Measurements from ENCODE around the gene PHPT1. TPM values are rescaled to one million over a fixed set of nuclear protein-coding genes. Genes with fewer than 3 reads are reported as not detected.
A peak's percentile ranks its signal among the peaks of the same experiment; 100 is the strongest.

PHPT1 gene
- total RNA-seq, 4 donors from 2014 or later = 43.4 to 84.1 (median 53.9) TPM

DNA sequence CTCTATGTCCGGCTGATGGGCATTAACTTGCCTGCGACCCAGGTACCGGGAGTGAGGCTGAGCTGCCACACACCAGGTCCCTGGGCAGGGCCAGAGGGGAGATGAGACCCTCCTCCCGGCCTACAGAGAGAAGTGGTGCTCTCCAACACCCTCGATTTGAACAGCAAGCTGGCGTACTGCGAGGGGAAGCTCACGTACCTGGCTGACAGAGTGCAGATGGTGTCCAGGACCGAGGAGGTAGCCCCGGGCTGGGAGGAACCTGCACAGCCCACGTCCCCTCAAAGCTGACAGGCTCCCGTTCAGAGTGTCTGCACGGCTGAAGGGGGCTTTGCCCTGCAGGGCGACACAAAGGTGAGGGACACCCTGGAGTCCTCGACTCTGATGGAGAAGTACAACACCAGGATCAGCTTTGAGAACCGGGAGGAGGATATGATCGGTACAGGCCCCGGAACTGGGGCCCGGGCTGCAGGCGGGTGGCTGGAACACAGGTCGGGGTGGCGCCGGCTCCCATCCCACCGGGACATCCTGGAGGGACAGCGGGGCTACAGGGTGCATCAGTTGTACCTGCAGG lies 42.5 kb upstream of the PHPT1 start:
- DNase-seq (ENCODE audit: extremely low spot score) = no peak
- intact Hi-C loops (cut with DNase I) = no loop called here

GRCh38 chr9:136807281-136808074 lies 41.7 kb upstream of the PHPT1 start, which contains the start of gene RABL6:
Gene RABL6 (plus strand): TSS chr9:136807948. CDS start chr9:136808197, 249 bp downstream.
- Histone ChIP-seq H3K9me3 (no peaks in the 10 kb centered on the region), H3K4me1 (peaks cover 28 to 48% (median 45%) of the 10 kb centered on the region in 4 donors), H3K27me3 (peaks cover 0 to 6% (median under 1%) of the 10 kb centered on the region in 4 donors), H3K4me3 (peak within 1 kb of the TSS; percentile 98 to 100 (median 98)), H3K27ac (replicated peaks in 1 of 4) (peak within 1 kb of the TSS; percentile 87 to 93 (median 90)), H3K36me3 (peaks cover 0 to 24% (median 12%) of the 10 kb centered on the region in 4 donors)
- WGBS = 1% methylated on average over 40 of the region's 96 CpGs
- intact Hi-C loops (cut with DNase I) = no loop called here
- DNase-seq (ENCODE audit: extremely low spot score) = peak; percentile 93
- TF ChIP-seq POLR2AphosphoS5 (IDR thresholded peaks at IDR 0.05) = peak; percentile 43 to 82
- TF ChIP-seq EP300 (IDR thresholded peaks at IDR 0.05) = no peak
- TF ChIP-seq CTCF (IDR thresholded peaks at IDR 0.05) = peak in 1 of 3 experiments; percentile 32

More for the DNA sequence above, 42.5 kb upstream of the PHPT1 start:
- WGBS = 63% methylated on average over 10 of the region's 25 CpGs
- Histone ChIP-seq H3K27ac (replicated peaks in 1 of 4) (peak overlapping the region; percentile 87 to 93 (median 90)), H3K36me3 (peaks cover 0 to 23% (median 10%) of the 10 kb centered on the region in 4 donors), H3K9me3 (no peaks in the 10 kb centered on the region), H3K4me3 (peak overlapping the region; percentile 98 to 100 (median 98)), H3K27me3 (peaks cover 0 to 14% (median 5%) of the 10 kb centered on the region in 4 donors), H3K4me1 (peaks cover 28 to 48% (median 45%) of the 10 kb centered on the region in 4 donors)
- no peak for TF ChIP-seq EP300 (IDR thresholded peaks at IDR 0.05)
- TF ChIP-seq POLR2AphosphoS5 (IDR thresholded peaks at IDR 0.05) = no peak
- no peak for TF ChIP-seq POLR2A (IDR thresholded peaks at IDR 0.05; ENCODE audit: low read depth)
- no peak for TF ChIP-seq CTCF (IDR thresholded peaks at IDR 0.05)

GRCh38 chr9:136808075-136808805 lies 41.0 kb upstream of the PHPT1 start:
- 0% methylated on average over 13 of the region's 93 CpGs for WGBS
- no peak for TF ChIP-seq CTCF (IDR thresholded peaks at IDR 0.05)
- no peak for TF ChIP-seq POLR2A (IDR thresholded peaks at IDR 0.05; ENCODE audit: low read depth)
- TF ChIP-seq POLR2AphosphoS5 (IDR thresholded peaks at IDR 0.05) = no peak
- TF ChIP-seq EP300 (IDR thresholded peaks at IDR 0.05) = no peak
- intact Hi-C loops (cut with DNase I) = no loop called here
- Histone ChIP-seq H3K9me3 (no peaks in the 10 kb centered on the region), H3K4me1 (peaks cover 28 to 48% (median 45%) of the 10 kb centered on the region in 4 donors), H3K4me3 (peak overlapping the region; percentile 98 to 100 (median 98)), H3K27me3 (no peaks in the 10 kb centered on the region), H3K36me3 (peaks cover 0 to 31% (median 19%) of the 10 kb centered on the region in 4 donors), H3K27ac (replicated peaks in 1 of 4) (peak overlapping the region; percentile 87 to 93 (median 90))
- DNase-seq (ENCODE audit: extremely low spot score) = no peak

GRCh38 chr9:136808806-136809158 lies 40.4 kb upstream of the PHPT1 start:
- peak overlapping the region; percentile 87 to 93 (median 90) for H3K27ac ChIP-seq (replicated peaks in 1 of 4)
- peak overlapping the region; percentile 98 to 100 (median 98) for H3K4me3 ChIP-seq
- no peaks in the 10 kb centered on the region for H3K9me3 ChIP-seq
- 6% methylated on average over 14 of the region's 14 CpGs for WGBS
- intact Hi-C loops (cut with DNase I) = no loop called here
- no peaks in the 10 kb centered on the region for H3K27me3 ChIP-seq
- TF ChIP-seq CTCF (IDR thresholded peaks at IDR 0.05) (no peak), POLR2AphosphoS5 (IDR thresholded peaks at IDR 0.05) (no peak), POLR2A (IDR thresholded peaks at IDR 0.05; ENCODE audit: low read depth) (no peak), EP300 (IDR thresholded peaks at IDR 0.05) (no peak)
- H3K36me3 ChIP-seq = peaks cover 0 to 33% (median 21%) of the 10 kb centered on the region in 4 donors
- H3K4me1 ChIP-seq = peaks cover 28 to 48% (median 45%) of the 10 kb centered on the region in 4 donors
- DNase-seq (ENCODE audit: extremely low spot score) = no peak
